GM12892 (cell line): ENCODE measurements around the gene MYBPC2.

Source experiments
- POLR2A ChIP-seq: IDR thresholded peaks from 2 replicates; pipeline ENCODE4 v1.6.1; 2011; ENCODE audit warnings: low read depth, low read length, control low read depth
- POLR2AphosphoS5 ChIP-seq: IDR thresholded peaks from 2 replicates; pipeline ENCODE4 v1.6.1; 2011; ENCODE audit warnings: low read depth, low read length, control low read depth

DNA sequence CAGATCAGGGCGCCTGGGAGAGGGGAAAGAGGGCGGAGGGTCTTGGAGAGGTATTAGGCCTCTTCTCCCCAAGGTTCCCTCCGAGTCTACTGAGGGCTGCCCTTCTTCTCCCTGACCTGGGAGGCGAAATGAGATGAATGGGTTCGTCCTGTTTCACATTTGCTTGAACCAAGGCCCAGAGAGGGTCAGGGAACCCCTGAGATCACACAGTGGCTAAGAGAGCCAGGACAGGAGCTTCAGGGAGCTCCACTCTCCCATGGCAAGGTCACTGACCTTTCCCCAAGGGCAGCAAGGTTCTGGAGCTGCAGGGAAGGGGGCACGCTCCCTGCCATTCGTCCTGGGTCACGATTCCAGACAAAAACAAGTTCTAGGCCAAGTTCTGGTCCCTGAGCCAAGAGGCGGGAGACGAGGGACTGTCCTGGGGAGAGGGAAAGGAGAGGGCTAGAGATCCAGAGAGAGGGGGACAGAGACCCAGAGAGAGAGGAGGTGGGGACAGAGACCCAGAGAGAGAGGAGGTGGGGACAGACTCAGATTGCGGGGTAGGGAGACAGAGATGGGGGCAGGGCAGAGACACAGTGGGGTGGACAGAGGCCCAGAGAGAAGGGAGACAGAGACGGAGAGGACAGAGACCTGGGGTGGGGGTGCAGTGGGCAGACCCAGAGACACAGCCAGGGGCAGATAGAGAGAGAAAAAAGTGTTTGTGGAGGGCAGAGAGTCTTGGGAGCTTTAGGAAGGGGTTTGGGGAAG is 80.5 kb downstream of the MYBPC2 start:
- TF ChIP-seq POLR2AphosphoS5 (no peak), POLR2A (no peak)
